Upper lobe of right lung (tissue), 1 donor: ENCODE data around the gene FCHSD2. TPM values are rescaled to one million over a fixed set of nuclear protein-coding genes. Genes with fewer than 3 reads are reported as not detected.
A peak's percentile ranks its signal among the peaks of the same experiment; 100 is the strongest.

Experiments used
- ATAC-seq: fragments of 200-7000 bp; cut with Tn5 transposase; one replicate; pipeline ENCODE4 v1.9.1; 2020; ENCODE audit warnings: mild to moderate bottlenecking, moderate library complexity
- DNase-seq: peaks from one replicate; pipeline ENCODE4 v3.0.0-alpha.2; 2020
- H3K27ac ChIP-seq: fragments of 200-600 bp; one replicate; pipeline ENCODE4 v1.8.0; 2022
- H3K27me3 ChIP-seq: fragments of 200-600 bp; one replicate; pipeline ENCODE4 v1.8.0; 2022; ENCODE audit warnings: mild to moderate bottlenecking
- H3K36me3 ChIP-seq: fragments of 200-600 bp; one replicate; pipeline ENCODE4 v1.8.0; 2022
- H3K4me1 ChIP-seq: fragments of 200-600 bp; one replicate; pipeline ENCODE4 v1.8.0; 2022
- H3K4me3 ChIP-seq: fragments of 200-600 bp; one replicate; pipeline ENCODE4 v1.8.0; 2022; ENCODE audit warnings: mild to moderate bottlenecking
- H3K9me3 ChIP-seq: fragments of 200-600 bp; one replicate; pipeline ENCODE4 v1.8.0; 2022
- CTCF ChIP-seq: fragments of 200-600 bp; IDR thresholded peaks from one replicate; pipeline ENCODE4 v1.8.0; 2022; ENCODE audit warnings: antibody characterized with exemption
- intact Hi-C: fragments of 100-400 bp; cut with DNase I; formaldehyde crosslinking; loops from one replicate; pipeline ENCODE4 v1.11.0; 2022
- total RNA-seq: library from RNA; stranded (reverse); fragmentation: NEBNext Ultra II Directional; extraction: Animal tissue kit (Norgen Biotek cat#: 25700); gene quantifications from one replicate; pipeline ENCODE4 v1.2.1, GENCODE V29; 2021
- donor health status: DM: no; HTN: yes; CAD: no; lungs with severe emphysema.

Gene FCHSD2
- total RNA-seq, 1 donor from 2014 or later, result 71.2 TPM

- DNase-seq (no peak), ATAC-seq (no peak)
- no peak overlapping the region for H3K4me3 ChIP-seq
- no peaks in the 10 kb centered on the region for H3K27me3 ChIP-seq
- no peaks in the 10 kb centered on the region for H3K9me3 ChIP-seq
- no peak for TF ChIP-seq CTCF
- no peak overlapping the region for H3K27ac ChIP-seq
- intact Hi-C loops, result no loop called here
- H3K36me3 ChIP-seq, result no peaks in the 10 kb centered on the region
- H3K4me1 ChIP-seq, result no peaks in the 10 kb centered on the region
Observed at GRCh38 chr11:72943664-72944063, 198.5 kb downstream of the FCHSD2 start.

GRCh38 chr11:72940417-72940816 is 201.7 kb downstream of the FCHSD2 start:
- Histone ChIP-seq H3K9me3 (no peaks in the 10 kb centered on the region), H3K4me1 (peaks cover 9% of the 10 kb centered on the region), H3K4me3 (no peak overlapping the region), H3K27ac (no peak overlapping the region), H3K36me3 (no peaks in the 10 kb centered on the region), H3K27me3 (no peaks in the 10 kb centered on the region)
- intact Hi-C loops, result no loop called here
- DNase-seq (no peak), ATAC-seq (no peak)
- TF ChIP-seq CTCF, result no peak

- DNase-seq (no peak), ATAC-seq (no peak)
- Histone ChIP-seq H3K27ac (no peak overlapping the region), H3K36me3 (no peaks in the 10 kb centered on the region), H3K4me3 (no peak overlapping the region), H3K4me1 (peaks cover 9% of the 10 kb centered on the region), H3K27me3 (no peaks in the 10 kb centered on the region), H3K9me3 (no peaks in the 10 kb centered on the region)
- intact Hi-C loops, result no loop called here
- no peak for TF ChIP-seq CTCF
Observed at GRCh38 chr11:72939031-72939430, 203.1 kb downstream of the FCHSD2 start.

GRCh38 chr11:72937439-72937838 is 204.7 kb downstream of the FCHSD2 start:
- TF ChIP-seq CTCF, result no peak
- ATAC-seq (no peak), DNase-seq (no peak)
- Histone ChIP-seq H3K4me1 (peaks cover 9% of the 10 kb centered on the region), H3K9me3 (no peaks in the 10 kb centered on the region), H3K4me3 (no peak overlapping the region), H3K27ac (no peak overlapping the region), H3K27me3 (no peaks in the 10 kb centered on the region), H3K36me3 (no peaks in the 10 kb centered on the region)
- intact Hi-C loops, result no loop called here

- Histone ChIP-seq H3K9me3 (no peaks in the 10 kb centered on the region), H3K27ac (peak overlapping the region; percentile 11), H3K4me3 (no peak overlapping the region), H3K4me1 (peaks cover 9% of the 10 kb centered on the region), H3K36me3 (no peaks in the 10 kb centered on the region), H3K27me3 (no peaks in the 10 kb centered on the region)
- ATAC-seq (peak; percentile 54), DNase-seq (no peak)
- intact Hi-C loops, result no loop called here
- TF ChIP-seq CTCF, result no peak
Observed at GRCh38 chr11:72935700-72936099, 206.4 kb downstream of the FCHSD2 start.

- no peak for DNase-seq
- no peak for ATAC-seq
- Histone ChIP-seq H3K9me3 (no peaks in the 10 kb centered on the region), H3K4me1 (peaks cover 9% of the 10 kb centered on the region), H3K36me3 (no peaks in the 10 kb centered on the region), H3K27ac (no peak overlapping the region), H3K4me3 (no peak overlapping the region), H3K27me3 (no peaks in the 10 kb centered on the region)
- intact Hi-C loops, result no loop called here
- no peak for TF ChIP-seq CTCF
Observed at GRCh38 chr11:72932132-72932570, 210.0 kb downstream of the FCHSD2 start.
